Fibroblast of lung (primary cell): Measurements from ENCODE around the gene PTPN7.

Experiments used
- CTCF ChIP-seq, 2 donors: IDR thresholded peaks in 1 of 2; conservative IDR thresholded peaks in 1 of 2; 1 replicate in 1 of 2; 2 replicates in 1 of 2; pipeline ENCODE4 v1.5.1; 2011 to 2012; ENCODE audit warnings: low read length in 2 of 2, control low read depth in 1 of 2, inconsistent platforms in 1 of 2, low read depth in 1 of 2, mild to moderate bottlenecking in 1 of 2
- EZH2 ChIP-seq: IDR thresholded peaks from 2 replicates; pipeline ENCODE4 v1.5.1; 2012; ENCODE audit warnings: low read length, control low read depth, mild to moderate bottlenecking; ENCODE audit errors: missing control alignments

- TF ChIP-seq CTCF (conservative IDR thresholded peaks at IDR 0.05 in 1 of 2, IDR thresholded peaks at IDR 0.05 in 1 of 2; ENCODE audit: low read depth in 1 of 2, low read length in 2 of 2) (no peak), EZH2 (no peak)
Observed at GRCh38 chr1:202193614-202194327, 33.4 kb upstream of the PTPN7 start, which contains the start of gene LGR6.
